Neural cell (in vitro differentiated cells): Measurements from ENCODE around the gene CCL24. TPM values are rescaled to one million over a fixed set of nuclear protein-coding genes. Genes with fewer than 3 reads are reported as not detected.
"Not testable (repeated sequence)": the region's sequence is repeated elsewhere in the genome, so short reads cannot be mapped to it uniquely, and the experiment has no call there.

ENCODE experiments used
- H2AFZ ChIP-seq: fragments of 200-600, 300-800 bp; sonication (generic), shearing (Covaris generic); 2 replicates; pipeline ENCODE4 v1.6.0; 2014; ENCODE audit warnings: low read depth, mild to moderate bottlenecking, antibody characterized with exemption, low read length, moderate library complexity
- H3F3A ChIP-seq: fragments of 200-600 bp; shearing (Covaris generic); 2 replicates; pipeline ENCODE4 v1.6.1; 2016; ENCODE audit warnings: mild to moderate bottlenecking, moderate library complexity, mixed read lengths, antibody characterized with exemption, low read length; ENCODE audit not compliant: insufficient read depth, poor library complexity, severe bottlenecking
- H3K27ac ChIP-seq: fragments of 200-600, 300-800 bp; sonication (generic), shearing (Covaris generic); 2 replicates; pipeline ENCODE4 v1.5.1; 2014; ENCODE audit warnings: mild to moderate bottlenecking, low read length, moderate library complexity
- H3K27me3 ChIP-seq: fragments of 300-800, 200-600 bp; sonication (generic), shearing (Covaris generic); 2 replicates; pipeline ENCODE4 v1.6.0; 2014; ENCODE audit warnings: mild to moderate bottlenecking, low read depth, low read length, moderate library complexity; ENCODE audit not compliant: insufficient read depth
- H3K36me3 ChIP-seq: fragments of 300-800, 200-600 bp; sonication (generic), shearing (Covaris generic); 2 replicates; pipeline ENCODE4 v1.5.1; 2014; ENCODE audit warnings: mild to moderate bottlenecking, antibody characterized with exemption, low read length, moderate library complexity; ENCODE audit not compliant: insufficient read depth
- H3K4me2 ChIP-seq: fragments of 300-800, 200-600 bp; sonication (generic), shearing (Covaris generic); 2 replicates; pipeline ENCODE4 v1.6.0; 2014; ENCODE audit warnings: mild to moderate bottlenecking, low read length
- H3K4me3 ChIP-seq: fragments of 300-800, 200-600 bp; sonication (generic), shearing (Covaris generic); 2 replicates; pipeline ENCODE4 v1.5.1; 2014; ENCODE audit warnings: mild to moderate bottlenecking, low read length, moderate library complexity
- H3K79me2 ChIP-seq: fragments of 200-600 bp; shearing (Covaris generic); replicated peaks from 2 replicates; pipeline ENCODE4 v1.6.0; 2014; ENCODE audit warnings: mild to moderate bottlenecking, low read length, moderate library complexity; ENCODE audit not compliant: insufficient read depth
- H3K9ac ChIP-seq: fragments of 300-800, 200-600 bp; sonication (generic), shearing (Covaris generic); 2 replicates; pipeline ENCODE4 v1.6.1; 2016; ENCODE audit warnings: mild to moderate bottlenecking, low read length, mixed read lengths
- H3K9me2 ChIP-seq: fragments of 200-600 bp; shearing (Covaris generic); 2 replicates; pipeline ENCODE4 v1.6.1; 2016; ENCODE audit warnings: mild to moderate bottlenecking, low read length, mixed read lengths; ENCODE audit not compliant: insufficient read depth
- H3K9me3 ChIP-seq: fragments of 200-600, 300-800 bp; sonication (generic), shearing (Covaris generic); 2 replicates; pipeline ENCODE4 v1.6.1; 2016; ENCODE audit warnings: mild to moderate bottlenecking, mixed run types, low read length, moderate library complexity, mixed read lengths
- H4K20me1 ChIP-seq: fragments of 200-600 bp; shearing (Covaris generic); 2 replicates; pipeline ENCODE4 v1.6.1; 2016; ENCODE audit warnings: mild to moderate bottlenecking, mixed run types; ENCODE audit not compliant: insufficient read depth
- CTCF ChIP-seq: fragments of 450-650 bp; IDR thresholded peaks from 2 replicates; pipeline ENCODE4 v1.5.1; 2014; ENCODE audit warnings: antibody characterized with exemption, mild to moderate bottlenecking, moderate library complexity; ENCODE audit not compliant: poor library complexity, severe bottlenecking
- EP300 ChIP-seq: fragments of 450-650 bp; conservative IDR thresholded peaks from 2 replicates; pipeline ENCODE4 v1.6.1; 2014; ENCODE audit warnings: antibody characterized with exemption, mild to moderate bottlenecking, moderate library complexity; ENCODE audit not compliant: poor library complexity, severe bottlenecking
- EZH2 ChIP-seq: fragments of 200-600, 300-800 bp; shearing (Covaris generic), sonication (generic); IDR thresholded peaks from 2 replicates; pipeline ENCODE4 v1.6.1; 2014; ENCODE audit warnings: antibody characterized with exemption, low read length, borderline replicate concordance, mild to moderate bottlenecking; ENCODE audit not compliant: insufficient read depth, poor library complexity, severe bottlenecking
- MXI1 ChIP-seq: fragments of 450-650 bp; conservative IDR thresholded peaks from 2 replicates; pipeline ENCODE4 v1.6.1; 2014; ENCODE audit warnings: antibody characterized with exemption, mild to moderate bottlenecking; ENCODE audit not compliant: poor library complexity, severe bottlenecking
- POLR2AphosphoS5 ChIP-seq: IDR thresholded peaks from 2 replicates; pipeline ENCODE4 v1.6.1; 2012
- RAD21 ChIP-seq: fragments of 450-650 bp; conservative IDR thresholded peaks from 2 replicates; pipeline ENCODE4 v1.6.1; 2014; ENCODE audit warnings: antibody characterized with exemption, mild to moderate bottlenecking, moderate library complexity
- REST ChIP-seq: IDR thresholded peaks from 2 replicates; pipeline ENCODE4 v1.6.1; 2012; ENCODE audit warnings: borderline replicate concordance
- SMC3 ChIP-seq: fragments of 450-650 bp; conservative IDR thresholded peaks from 2 replicates; pipeline ENCODE4 v1.6.1; 2014; ENCODE audit warnings: antibody characterized with exemption, mild to moderate bottlenecking, moderate library complexity; ENCODE audit not compliant: poor library complexity
- TAF1 ChIP-seq: IDR thresholded peaks from 2 replicates; pipeline ENCODE4 v1.6.1; 2012; ENCODE audit warnings: low read depth
- polyA plus RNA-seq: library from polyadenylated mRNA; depleted of rRNA; stranded (reverse); fragments of >200 nt; gene quantifications from 2 replicates; pipeline ENCODE4 v1.2.3, GENCODE V29; 2014

The CCL24 gene
- polyA plus RNA-seq, 1 donor from 2014 or later = not detected

DNA sequence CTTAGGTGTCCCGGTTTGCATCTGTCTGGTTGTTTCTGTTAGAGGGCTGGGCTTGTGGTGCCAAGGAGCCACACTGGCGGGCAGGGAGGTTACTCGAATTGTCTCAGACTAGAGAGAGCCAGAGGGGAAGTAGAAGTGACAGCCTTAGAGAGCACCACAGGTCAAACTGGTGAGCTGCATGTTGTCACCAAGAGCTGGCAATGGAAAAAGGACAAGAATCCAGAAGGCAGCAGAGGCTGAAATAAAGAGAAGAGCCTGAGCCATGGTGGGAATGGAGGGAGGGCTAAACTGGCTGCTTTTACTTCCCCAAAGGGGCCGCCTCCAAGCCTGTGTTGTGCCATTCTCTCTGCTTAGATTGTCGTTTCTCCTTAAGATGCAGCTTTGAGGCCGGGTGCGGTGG, 34.1 kb upstream of the CCL24 start:
- Histone ChIP-seq H3K4me2 (no peak overlapping the region), H3K9ac (no peak overlapping the region), H4K20me1 (no peaks in the 10 kb centered on the region), H2AFZ (no peak overlapping the region), H3K79me2 (no peaks in the 10 kb centered on the region), H3K9me3 (no peaks in the 10 kb centered on the region), H3K27me3 (no peaks in the 10 kb centered on the region), H3K4me3 (no peak overlapping the region), H3K9me2 (no peaks in the 10 kb centered on the region), H3K36me3 (no peaks in the 10 kb centered on the region), H3F3A (no peaks in the 10 kb centered on the region), H3K27ac (no peak overlapping the region)
- TF ChIP-seq CTCF (no peak), REST (no peak), SMC3 (no peak), RAD21 (no peak), POLR2AphosphoS5 (no peak), MXI1 (no peak), EP300 (no peak), TAF1 (no peak), EZH2 (no peak)

- not testable (repeated sequence) for H3K27me3 ChIP-seq, H3K9me3 ChIP-seq, H3K79me2 ChIP-seq, H4K20me1 ChIP-seq, H3K36me3 ChIP-seq, H3K27ac ChIP-seq, H2AFZ ChIP-seq, H3K9ac ChIP-seq, H3K4me2 ChIP-seq, H3K9me2 ChIP-seq, H3K4me3 ChIP-seq, H3F3A ChIP-seq
Observed at GRCh38 chr7:75845132-75845531, 31.5 kb upstream of the CCL24 start.

- Histone ChIP-seq H3K9ac (no peak overlapping the region), H3K4me2 (no peak overlapping the region), H3K9me2 (no peaks in the 10 kb centered on the region), H2AFZ (no peak overlapping the region), H3K27me3 (no peaks in the 10 kb centered on the region), H3K9me3 (no peaks in the 10 kb centered on the region), H4K20me1 (no peaks in the 10 kb centered on the region), H3K36me3 (no peaks in the 10 kb centered on the region), H3K4me3 (no peak overlapping the region), H3F3A (no peaks in the 10 kb centered on the region), H3K27ac (no peak overlapping the region), H3K79me2 (no peaks in the 10 kb centered on the region)
- no peak for TF ChIP-seq MXI1
Observed at GRCh38 chr7:75844158-75844557, 30.6 kb upstream of the CCL24 start.
